GM12878 (cell line): ENCODE results near the gene DCAF15. TPM values are rescaled to one million over a fixed set of nuclear protein-coding genes. Genes with fewer than 3 reads are reported as not detected.
"Not testable (repeated sequence)": the region's sequence is repeated elsewhere in the genome, so short reads cannot be mapped to it uniquely, and the experiment has no call there.

Experiments used
- ATAC-seq: fragments of 200-7000 bp; cut with Tn5 transposase; 3 replicates; pipeline ENCODE4 v1.9.1; 2020; ENCODE audit warnings: mild to moderate bottlenecking, moderate library complexity
- BruUV-seq: library from RNA; stranded (reverse); fragments of 400-500 nt; replicated peaks from 2 replicates; lab custom pipeline; 2021; lab: Mats Ljungman, UMichigan
- CTCF ChIA-PET: fragments of 300-600 bp; sonication (Branson Sonifier 250); formaldehyde crosslinking; extraction: SDS; loops from one replicate; lab custom pipeline; 2021; ENCODE audit warnings: inconsistent platforms; lab: Yijun Ruan, JAX
- POLR2A ChIA-PET: fragments of 350-600 bp; formaldehyde crosslinking; extraction: SDS; loops from one replicate; lab custom pipeline; 2021; ENCODE audit warnings: inconsistent platforms; lab: Charles Lee
- RAD21 ChIA-PET: fragments of 300-600 bp; sonication (Branson Sonifier 250); formaldehyde crosslinking; loops from one replicate; lab custom pipeline; 2023; ENCODE audit warnings: antibody characterized with exemption; ENCODE audit not compliant: unreplicated experiment; lab: Charles Lee
- SMC1A ChIA-PET: fragments of 300-600 bp; sonication (Branson Sonifier 250); formaldehyde crosslinking; loops from one replicate; lab custom pipeline; 2023; ENCODE audit not compliant: unreplicated experiment, uncharacterized antibody; lab: Charles Lee
- DNase-seq: peaks from one replicate; pipeline ENCODE4 v3.0.0-alpha.2; 2011; ENCODE audit warnings: low read depth, low spot score
- FAIRE-seq: peaks from 3 replicates; lab custom pipeline; 2011; peaks lifted over from hg19 to GRCh38; lab: Jason Lieb, UNC
- H2AFZ ChIP-seq: 2 replicates; pipeline ENCODE4 v1.6.0; 2011; ENCODE audit warnings: low read depth, low read length, control low read depth; ENCODE audit not compliant: control insufficient read depth
- H3K27ac ChIP-seq: 2 replicates; pipeline ENCODE4 v1.5.1; 2011; ENCODE audit warnings: control low read depth; ENCODE audit not compliant: control insufficient read depth, insufficient read depth
- H3K27me3 ChIP-seq, 2 experiments: replicated peaks in 1 of 2; 2 replicates each; pipeline versions ENCODE4 v1.6.0 to v1.6.1; 2011; ENCODE audit warnings: low read length in 1 of 2; ENCODE audit not compliant: control insufficient read depth in 2 of 2, insufficient read depth in 2 of 2
- H3K36me3 ChIP-seq, 2 experiments: 2 replicates each; pipeline ENCODE4 v1.5.1; 2011; ENCODE audit warnings: low read length in 1 of 2; ENCODE audit not compliant: control insufficient read depth in 2 of 2, insufficient read depth in 2 of 2
- H3K4me1 ChIP-seq: 2 replicates; pipeline ENCODE4 v1.6.1; 2011; ENCODE audit warnings: mild to moderate bottlenecking, low read length, moderate library complexity, mixed read lengths; ENCODE audit not compliant: control insufficient read depth, insufficient read depth
- H3K4me2 ChIP-seq: 2 replicates; pipeline ENCODE4 v1.6.0; 2011; ENCODE audit warnings: control low read depth; ENCODE audit not compliant: control insufficient read depth, insufficient read depth
- H3K4me3 ChIP-seq: fragments of 200-600 bp; sonication (generic); 2 replicates; pipeline ENCODE4 v1.5.1; 2016
- H3K79me2 ChIP-seq: 2 replicates; pipeline ENCODE4 v1.6.0; 2011; ENCODE audit warnings: low read length; ENCODE audit not compliant: control insufficient read depth, insufficient read depth
- H3K9ac ChIP-seq: 2 replicates; pipeline ENCODE4 v1.8.0; 2011; ENCODE audit warnings: low read length, control low read depth, mixed read lengths; ENCODE audit not compliant: control insufficient read depth, insufficient read depth
- H3K9me3 ChIP-seq: replicated peaks from 3 replicates; pipeline ENCODE4 v1.5.1; 2011; ENCODE audit warnings: mild to moderate bottlenecking, low read length; ENCODE audit not compliant: control insufficient read depth, insufficient read depth
- H4K20me1 ChIP-seq: 2 replicates; pipeline ENCODE4 v1.6.0; 2011; ENCODE audit not compliant: control insufficient read depth, insufficient read depth
- ATF3 ChIP-seq: IDR thresholded peaks from 2 replicates; pipeline ENCODE4 v1.6.1; 2011; ENCODE audit warnings: low read depth, mild to moderate bottlenecking, low read length, moderate library complexity, borderline replicate concordance; ENCODE audit errors: extremely low read depth
- CHD1 ChIP-seq: IDR thresholded peaks from 2 replicates; pipeline ENCODE4 v1.6.1; 2012; ENCODE audit warnings: low read depth, low read length, improper control_type of control experiment
- HCFC1 ChIP-seq: fragments of 150-350 bp; IDR thresholded peaks from 2 replicates; pipeline ENCODE4 v1.6.1; 2014; ENCODE audit warnings: low read length
- JUND ChIP-seq: IDR thresholded peaks from 2 replicates; pipeline ENCODE4 v1.6.1; 2012; ENCODE audit warnings: low read depth, mild to moderate bottlenecking, low read length, improper control_type of control experiment, moderate library complexity
- LARP7 ChIP-seq: fragments of 450-650 bp; IDR thresholded peaks from 2 replicates; pipeline ENCODE4 v1.6.1; 2017; ENCODE audit warnings: mild to moderate bottlenecking
- NFYB ChIP-seq: IDR thresholded peaks from 2 replicates; pipeline ENCODE4 v1.6.1; 2011; ENCODE audit warnings: low read depth, mild to moderate bottlenecking, low read length, improper control_type of control experiment, moderate library complexity; ENCODE audit not compliant: insufficient read depth
- NR2C2 ChIP-seq: IDR thresholded peaks from 2 replicates; pipeline ENCODE4 v1.6.1; 2011; ENCODE audit warnings: borderline replicate concordance, low read depth; ENCODE audit not compliant: control insufficient read depth, insufficient read length
- SPI1 ChIP-seq: IDR thresholded peaks from 2 replicates; pipeline ENCODE4 v1.6.1; 2011; ENCODE audit warnings: low read depth, mild to moderate bottlenecking, low read length, moderate library complexity, borderline replicate concordance; ENCODE audit not compliant: insufficient read depth
- STAT1 ChIP-seq: fragments of 450-650 bp; conservative IDR thresholded peaks from 2 replicates; pipeline ENCODE4 v1.6.1; 2014; ENCODE audit warnings: antibody characterized with exemption, mild to moderate bottlenecking
- ZNF24 ChIP-seq: fragments of 450-650 bp; IDR thresholded peaks from 2 replicates; pipeline ENCODE4 v1.6.1; 2017; ENCODE audit warnings: antibody characterized with exemption, mild to moderate bottlenecking
- WGBS: methylation state at CpG from one replicate; pipeline ENCODE4 v1.1.6; 2016; ENCODE audit warnings: low lambda C conversion rate; ENCODE audit not compliant: insufficient replicate concordance, insufficient coverage; ENCODE audit errors: missing lambda C conversion rate; 5-methylcytosine and 5-hydroxymethylcytosine counted together
- in situ Hi-C: fragments of 300-500 bp; cut with MboI; formaldehyde crosslinking; loops from 9 replicates; pipeline ENCODE4 v1.14.3; 2018; ENCODE audit warnings: mixed read lengths
- intact Hi-C: fragments of 100-400 bp; cut with micrococcal nuclease; formaldehyde crosslinking; loops from one replicate; pipeline ENCODE4 v1.14.2; 2022; ENCODE audit not compliant: unreplicated experiment
- polyA plus RNA-seq, 11 experiments: library from polyadenylated mRNA; depleted of rRNA in 4 of 11; unstranded in 6 of 11; stranded (reverse) in 5 of 11; fragments of >200 nt; fragmentation: Nextera tagmentation in 4 of 11; fragmentation: Illumina TruSeq in 1 of 11; extraction: Ambion mirVana in 4 of 11; extraction: Trizol in 1 of 11; gene quantifications; 1 replicate in 1 of 11; 2 replicates in 10 of 11; pipeline versions ENCODE4 v1.2.1 to v1.2.3, GENCODE V29; 2011 to 2016; ENCODE audit warnings: inconsistent platforms in 2 of 11, missing spikeins in 2 of 11, low read depth in 1 of 11
- total RNA-seq, 4 experiments: library from RNA; depleted of rRNA in 3 of 4; stranded (reverse); fragments of >200 nt in 3 of 4; fragmentation: Illumina TruSeq in 1 of 4; extraction: Trizol in 1 of 4; gene quantifications; 2 replicates each; pipeline versions ENCODE4 v1.2.1 to v1.2.3, GENCODE V29; 2013 to 2021
- TF ChIP-seq, protein P1 (sequence below): IDR thresholded peaks from 2 replicates; pipeline ENCODE4 v1.6.1; 2012; ENCODE audit warnings: low read length, inconsistent platforms
- TF ChIP-seq, protein P2 (sequence below): fragments of 450-650 bp; IDR thresholded peaks from 2 replicates; pipeline ENCODE4 v1.6.1; 2017; ENCODE audit warnings: antibody characterized with exemption, mild to moderate bottlenecking, moderate library complexity

The DCAF15 gene
- total and polyA plus RNA-seq, 10 of the 15 experiments (the other 5 are each of a cell fraction or from before 2014, with no cell fraction given), result 0.16 to 63.4 (median 26.6) TPM

GRCh38 chr19:13920940-13921747 is 31.2 kb upstream of the DCAF15 start (continued):
- TF ChIP-seq NFYB (0 out of 2 replicates have a peak, but pooled peaks have one; percentile 33), JUND (no peak), LARP7 (no peak), HCFC1 (peak; percentile 74), CHD1 (no peak), ATF3 (peak; percentile 81), ZNF24 (no peak), STAT1 (no peak), NR2C2 (no peak), SPI1 (peak; percentile 26; the same call in 1 of the 2 replicates)
- TF ChIP-seq, protein P1, sequence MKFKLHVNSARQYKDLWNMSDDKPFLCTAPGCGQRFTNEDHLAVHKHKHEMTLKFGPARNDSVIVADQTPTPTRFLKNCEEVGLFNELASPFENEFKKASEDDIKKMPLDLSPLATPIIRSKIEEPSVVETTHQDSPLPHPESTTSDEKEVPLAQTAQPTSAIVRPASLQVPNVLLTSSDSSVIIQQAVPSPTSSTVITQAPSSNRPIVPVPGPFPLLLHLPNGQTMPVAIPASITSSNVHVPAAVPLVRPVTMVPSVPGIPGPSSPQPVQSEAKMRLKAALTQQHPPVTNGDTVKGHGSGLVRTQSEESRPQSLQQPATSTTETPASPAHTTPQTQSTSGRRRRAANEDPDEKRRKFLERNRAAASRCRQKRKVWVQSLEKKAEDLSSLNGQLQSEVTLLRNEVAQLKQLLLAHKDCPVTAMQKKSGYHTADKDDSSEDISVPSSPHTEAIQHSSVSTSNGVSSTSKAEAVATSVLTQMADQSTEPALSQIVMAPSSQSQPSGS, result no peak
- TF ChIP-seq, protein P2, sequence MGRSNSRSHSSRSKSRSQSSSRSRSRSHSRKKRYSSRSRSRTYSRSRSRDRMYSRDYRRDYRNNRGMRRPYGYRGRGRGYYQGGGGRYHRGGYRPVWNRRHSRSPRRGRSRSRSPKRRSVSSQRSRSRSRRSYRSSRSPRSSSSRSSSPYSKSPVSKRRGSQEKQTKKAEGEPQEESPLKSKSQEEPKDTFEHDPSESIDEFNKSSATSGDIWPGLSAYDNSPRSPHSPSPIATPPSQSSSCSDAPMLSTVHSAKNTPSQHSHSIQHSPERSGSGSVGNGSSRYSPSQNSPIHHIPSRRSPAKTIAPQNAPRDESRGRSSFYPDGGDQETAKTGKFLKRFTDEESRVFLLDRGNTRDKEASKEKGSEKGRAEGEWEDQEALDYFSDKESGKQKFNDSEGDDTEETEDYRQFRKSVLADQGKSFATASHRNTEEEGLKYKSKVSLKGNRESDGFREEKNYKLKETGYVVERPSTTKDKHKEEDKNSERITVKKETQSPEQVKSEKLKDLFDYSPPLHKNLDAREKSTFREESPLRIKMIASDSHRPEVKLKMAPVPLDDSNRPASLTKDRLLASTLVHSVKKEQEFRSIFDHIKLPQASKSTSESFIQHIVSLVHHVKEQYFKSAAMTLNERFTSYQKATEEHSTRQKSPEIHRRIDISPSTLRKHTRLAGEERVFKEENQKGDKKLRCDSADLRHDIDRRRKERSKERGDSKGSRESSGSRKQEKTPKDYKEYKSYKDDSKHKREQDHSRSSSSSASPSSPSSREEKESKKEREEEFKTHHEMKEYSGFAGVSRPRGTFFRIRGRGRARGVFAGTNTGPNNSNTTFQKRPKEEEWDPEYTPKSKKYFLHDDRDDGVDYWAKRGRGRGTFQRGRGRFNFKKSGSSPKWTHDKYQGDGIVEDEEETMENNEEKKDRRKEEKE, result no peak

DNA sequence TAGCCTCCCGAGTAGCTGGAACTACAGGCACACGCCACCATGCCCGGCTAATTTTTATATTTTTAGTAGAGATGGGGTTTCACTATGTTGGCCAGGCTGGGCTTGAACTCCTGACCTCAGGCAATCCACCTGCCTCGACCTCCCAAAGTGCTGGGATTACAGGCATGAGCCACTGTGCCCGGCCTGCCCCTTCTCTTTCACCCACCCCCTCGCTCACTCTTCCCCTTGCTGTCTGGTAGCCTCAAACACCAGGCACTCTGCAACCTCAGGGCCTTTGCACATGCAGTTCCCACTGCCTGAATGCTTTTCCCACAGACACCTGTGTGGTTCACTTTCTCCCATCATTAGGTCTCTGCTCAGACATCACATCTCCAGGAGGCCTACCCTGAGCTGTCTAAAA is 30.2 kb upstream of the DCAF15 start:
- POLR2A ChIA-PET, H3K9me3 ChIP-seq, H3K4me1 ChIP-seq, BruUV-seq, intact Hi-C loops, H3K27ac ChIP-seq, H3K79me2 ChIP-seq, FAIRE-seq, DNase-seq, H3K4me2 ChIP-seq, H4K20me1 ChIP-seq, H3K9ac ChIP-seq, H2AFZ ChIP-seq, in situ Hi-C loops, RAD21 ChIA-PET, H3K27me3 ChIP-seq, H3K4me3 ChIP-seq, ATAC-seq: not testable (repeated sequence)
- 96% methylated on average over 5 of the region's 6 CpGs for WGBS
- H3K36me3 ChIP-seq, result peaks cover 8 to 11% of the 10 kb centered on the region in 2 experiments; a peak in 3 of 4 replicates
- CTCF ChIA-PET, result interaction anchor here (0.7 to 1.4 kb wide), 3 partner anchors 126 to 214 kb away, joined by 3 to 7 read pairs (median 3); partner anchors contain the start of gene ASF1B
- SMC1A ChIA-PET, result interaction anchor here (1.2 kb wide), 1 partner anchor 120 kb away, joined by 3 read pairs; no protein-coding TSS in a partner anchor
